Mesenchymal stem cell (in vitro differentiated cells and primary cell): Measurements from ENCODE around the gene KCNA1.

Experiments
- DNase-seq: peaks from one replicate; pipeline ENCODE4 v3.0.0-alpha.2; 2013
- H2AFZ ChIP-seq: one replicate; pipeline ENCODE4 v1.6.1; 2013; ENCODE audit warnings: low read depth, mild to moderate bottlenecking, control low read depth, inconsistent platforms, low read length, moderate library complexity
- H2AK5ac ChIP-seq: 2 replicates; pipeline ENCODE4 v1.6.1; 2013; ENCODE audit warnings: low read length, moderate library complexity, mild to moderate bottlenecking, inconsistent platforms; ENCODE audit not compliant: severe bottlenecking
- H2BK120ac ChIP-seq: one replicate; pipeline ENCODE4 v1.6.1; 2013; ENCODE audit warnings: low read depth, mild to moderate bottlenecking, inconsistent platforms, low read length, moderate library complexity
- H2BK12ac ChIP-seq, 2 experiments: one replicate each; pipeline ENCODE4 v1.6.1; 2013; ENCODE audit warnings: inconsistent platforms in 2 of 2, low read length in 2 of 2, mild to moderate bottlenecking in 2 of 2, moderate library complexity in 2 of 2, control low read depth in 1 of 2
- H2BK15ac ChIP-seq: one replicate; pipeline ENCODE4 v1.6.1; 2013; ENCODE audit warnings: mild to moderate bottlenecking, low read depth, inconsistent platforms; ENCODE audit not compliant: poor library complexity, severe bottlenecking
- H2BK5ac ChIP-seq: 2 replicates; pipeline ENCODE4 v1.6.1; 2013; ENCODE audit warnings: low read depth, mild to moderate bottlenecking, low read length, control low read depth, inconsistent platforms; ENCODE audit not compliant: poor library complexity, severe bottlenecking
- H3K14ac ChIP-seq, 2 experiments: one replicate each; pipeline ENCODE4 v1.6.1; 2013; ENCODE audit warnings: inconsistent platforms in 2 of 2, low read length in 2 of 2, control low read depth in 1 of 2, mild to moderate bottlenecking in 1 of 2, moderate library complexity in 1 of 2
- H3K18ac ChIP-seq, 2 experiments: one replicate each; pipeline ENCODE4 v1.6.1; 2013; ENCODE audit warnings: inconsistent platforms in 2 of 2, low read length in 2 of 2, control low read depth in 1 of 2, low read depth in 1 of 2, mild to moderate bottlenecking in 1 of 2
- H3K23ac ChIP-seq, 2 experiments: one replicate each; pipeline ENCODE4 v1.6.1; 2013; ENCODE audit warnings: inconsistent platforms in 2 of 2, low read length in 2 of 2, mild to moderate bottlenecking in 2 of 2, moderate library complexity in 2 of 2, control low read depth in 1 of 2
- H3K27ac ChIP-seq: 2 replicates; pipeline ENCODE4 v1.5.1; 2013; ENCODE audit warnings: mild to moderate bottlenecking, moderate library complexity, low read length, control low read depth, inconsistent platforms; ENCODE audit not compliant: poor library complexity, severe bottlenecking
- H3K27me3 ChIP-seq, 2 experiments: 2 replicates each; pipeline versions ENCODE4 v1.6.1 to v1.7.0; 2013; ENCODE audit warnings: low read length in 2 of 2, mild to moderate bottlenecking in 2 of 2, moderate library complexity in 2 of 2, control low read depth in 1 of 2, inconsistent platforms in 1 of 2; ENCODE audit not compliant: control insufficient read depth in 1 of 2, insufficient read depth in 1 of 2
- H3K36me3 ChIP-seq, 2 experiments: 2 replicates each; pipeline versions ENCODE4 v1.6.1 to v1.7.0; 2013; ENCODE audit warnings: low read length in 2 of 2, control low read depth in 1 of 2, inconsistent platforms in 1 of 2, low read depth in 1 of 2, mild to moderate bottlenecking in 1 of 2; ENCODE audit not compliant: insufficient read depth in 2 of 2, control insufficient read depth in 1 of 2
- H3K4ac ChIP-seq, 2 experiments: one replicate each; pipeline ENCODE4 v1.6.1; 2013; ENCODE audit warnings: inconsistent platforms in 2 of 2, low read length in 2 of 2, mild to moderate bottlenecking in 2 of 2, moderate library complexity in 2 of 2, control low read depth in 1 of 2, low read depth in 1 of 2
- H3K4me1 ChIP-seq: 2 replicates; pipeline ENCODE4 v1.6.1; 2013; ENCODE audit warnings: low read depth, low read length, control low read depth; ENCODE audit not compliant: control insufficient read depth, insufficient read depth
- H3K4me2 ChIP-seq: 2 replicates; pipeline ENCODE4 v1.6.1; 2013; ENCODE audit warnings: low read length, mild to moderate bottlenecking, inconsistent platforms; ENCODE audit not compliant: poor library complexity, severe bottlenecking
- H3K4me3 ChIP-seq, 2 experiments: 2 replicates each; pipeline versions ENCODE4 v1.5.1 to v1.7.0; 2013; ENCODE audit warnings: low read length in 2 of 2, mild to moderate bottlenecking in 2 of 2, control low read depth in 1 of 2, low read depth in 1 of 2; ENCODE audit not compliant: insufficient read depth in 1 of 2
- H3K79me1 ChIP-seq: replicated peaks from 2 replicates; pipeline ENCODE4 v1.6.1; 2013; ENCODE audit warnings: mild to moderate bottlenecking, control low read depth, low read length, inconsistent platforms; ENCODE audit not compliant: poor library complexity, severe bottlenecking
- H3K9ac ChIP-seq: 2 replicates; pipeline ENCODE4 v1.7.0; 2013; ENCODE audit warnings: mild to moderate bottlenecking, low read length, moderate library complexity
- H3K9me3 ChIP-seq: 2 replicates; pipeline ENCODE4 v1.7.0; 2013; ENCODE audit warnings: mild to moderate bottlenecking, low read length; ENCODE audit not compliant: control insufficient read depth
- H4K8ac ChIP-seq: one replicate; pipeline ENCODE4 v1.6.1; 2013; ENCODE audit warnings: inconsistent platforms, mild to moderate bottlenecking, low read length, moderate library complexity
- H4K91ac ChIP-seq: one replicate; pipeline ENCODE4 v1.6.1; 2013; ENCODE audit warnings: mild to moderate bottlenecking, low read length, inconsistent platforms
- WGBS: methylation state at CpG from one replicate; pipeline ENCODE4 v1.1.7; 2013; ENCODE audit warnings: mixed read lengths; 5-methylcytosine and 5-hydroxymethylcytosine counted together

Gene KCNA1

DNA sequence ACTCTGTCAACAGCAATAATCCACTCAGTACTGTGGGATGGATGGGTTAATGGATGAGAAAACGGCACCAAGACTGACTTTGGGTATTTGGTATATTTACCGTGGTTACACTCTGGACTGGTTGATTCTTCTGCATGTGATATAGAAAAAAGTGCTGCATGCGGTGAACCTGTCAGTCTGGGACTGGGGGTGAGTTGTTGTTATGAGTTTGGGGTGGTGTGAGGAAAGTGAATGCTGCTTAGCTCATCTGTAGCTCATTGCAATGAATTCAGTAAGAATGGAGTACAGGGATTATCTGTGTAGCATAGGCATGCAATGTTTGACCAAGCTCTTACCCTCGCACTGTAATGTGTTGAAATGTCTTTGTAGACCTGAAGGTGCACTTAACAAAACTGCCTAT is 6.0 kb downstream of the KCNA1 start:
- Histone ChIP-seq H2BK15ac (no peak overlapping the region), H3K79me1 (no peaks in the 10 kb centered on the region), H4K91ac (no peak overlapping the region)

DNA sequence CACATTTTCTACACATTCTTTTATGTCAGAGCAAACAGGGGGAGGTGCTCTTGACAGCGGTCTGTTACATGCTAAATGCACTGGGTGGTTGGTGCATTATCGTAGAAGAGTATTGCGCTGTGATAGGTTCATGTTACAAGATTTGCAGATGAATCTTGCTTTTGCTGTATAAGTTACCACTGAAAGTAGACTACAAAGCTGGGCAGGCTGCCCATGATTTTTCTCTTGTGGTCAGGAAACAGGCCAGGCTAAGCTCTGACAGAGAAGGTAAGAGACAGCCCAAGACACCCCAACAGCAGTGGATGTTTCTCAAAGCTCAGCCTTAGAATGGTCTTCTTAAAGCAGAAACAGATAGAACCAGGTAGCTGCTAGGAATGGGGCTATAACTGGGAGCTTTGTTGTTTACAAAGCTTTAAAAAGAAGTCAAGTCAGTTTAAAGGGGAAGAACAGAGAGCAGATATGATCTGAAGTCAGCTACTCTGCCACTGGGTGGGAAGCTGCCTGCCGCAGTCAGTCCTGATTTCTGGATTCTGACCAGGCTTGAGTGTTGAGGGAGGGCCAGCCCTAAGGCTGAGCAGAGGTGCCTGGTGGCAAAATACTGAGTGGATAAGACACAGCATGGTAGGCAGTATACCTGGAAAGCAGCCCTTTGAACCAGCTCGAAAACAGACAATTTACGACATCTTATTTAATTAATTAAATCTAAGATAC is 9.4 kb downstream of the KCNA1 start:
- no peak for DNase-seq
- no peak overlapping the region for H2AFZ ChIP-seq
- no peak overlapping the region for H4K91ac ChIP-seq
- no peaks in the 10 kb centered on the region for H3K36me3 ChIP-seq
- peaks cover 15 to 24% of the 10 kb centered on the region in 2 experiments for H3K27me3 ChIP-seq
- no peak overlapping the region for H3K27ac ChIP-seq
- no peaks in the 10 kb centered on the region for H3K9me3 ChIP-seq
- no peak overlapping the region for H2BK15ac ChIP-seq
- H3K14ac ChIP-seq, result no peak overlapping the region
- no peaks in the 10 kb centered on the region for H3K79me1 ChIP-seq
- H3K4me2 ChIP-seq, result no peak overlapping the region
- no peak overlapping the region for H2BK5ac ChIP-seq
- H2BK120ac ChIP-seq, result no peak overlapping the region
- no peak overlapping the region for H3K4ac ChIP-seq
- H3K23ac ChIP-seq, result no peak overlapping the region
- no peaks in the 10 kb centered on the region for H3K4me1 ChIP-seq
- H4K8ac ChIP-seq, result no peak overlapping the region
- H3K9ac ChIP-seq, result no peak overlapping the region
- no peak overlapping the region for H2AK5ac ChIP-seq
- H2BK12ac ChIP-seq, result no peak overlapping the region
- 91% methylated on average over 4 of the region's 6 CpGs for WGBS
- H3K4me3 ChIP-seq, result no peak overlapping the region
- no peak overlapping the region for H3K18ac ChIP-seq

More for the DNA sequence above, 6.0 kb downstream of the KCNA1 start:
- Histone ChIP-seq H3K9me3 (peaks cover 3% of the 10 kb centered on the region), H3K4me2 (no peak overlapping the region), H2BK5ac (no peak overlapping the region), H3K9ac (no peak overlapping the region), H3K18ac (no peak overlapping the region), H2BK120ac (no peak overlapping the region), H3K23ac (no peak overlapping the region), H2BK12ac (no peak overlapping the region), H3K36me3 (no peaks in the 10 kb centered on the region), H2AFZ (no peak overlapping the region), H2AK5ac (no peak overlapping the region), H3K14ac (no peak overlapping the region), H3K27me3 (peaks cover 35 to 45% of the 10 kb centered on the region in 2 experiments), H3K27ac (no peak overlapping the region), H3K4me3 (no peak overlapping the region), H4K8ac (no peak overlapping the region), H3K4me1 (peaks cover under 1% of the 10 kb centered on the region), H3K4ac (no peak overlapping the region)
- DNase-seq, result no peak
- 85% methylated on average over 3 of the region's 4 CpGs for WGBS

DNA sequence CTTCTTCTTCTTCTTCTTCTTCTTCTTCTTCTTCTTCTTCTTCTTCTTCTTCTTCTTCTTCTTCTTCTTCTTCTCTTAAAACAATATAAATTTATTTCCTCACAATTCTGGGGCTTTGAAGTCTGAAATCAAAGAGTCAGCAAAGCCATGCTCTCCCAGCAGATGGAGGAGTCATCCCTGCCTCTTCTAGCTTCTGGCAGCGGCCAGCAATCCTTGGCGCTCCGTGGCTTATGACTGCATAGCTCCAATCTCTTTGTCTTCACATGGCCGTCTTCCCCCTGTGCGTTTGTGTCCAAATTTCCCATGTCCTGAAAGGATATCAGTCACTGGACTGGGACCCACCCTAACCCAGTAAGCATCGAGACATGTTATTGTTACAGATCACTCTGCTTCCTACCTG is 22.9 kb downstream of the KCNA1 start:
- Histone ChIP-seq H2BK15ac (no peak overlapping the region), H3K27me3 (no peaks in the 10 kb centered on the region), H3K18ac (no peak overlapping the region), H3K4me2 (no peak overlapping the region), H2AK5ac (no peak overlapping the region), H3K36me3 (no peaks in the 10 kb centered on the region), H3K9ac (no peak overlapping the region), H2BK120ac (no peak overlapping the region), H3K14ac (no peak overlapping the region), H3K4me1 (no peaks in the 10 kb centered on the region), H4K91ac (no peak overlapping the region), H2BK12ac (no peak overlapping the region), H2AFZ (no peak overlapping the region), H3K4me3 (no peak overlapping the region), H3K9me3 (no peaks in the 10 kb centered on the region), H3K27ac (no peak overlapping the region), H3K79me1 (no peaks in the 10 kb centered on the region), H3K23ac (no peak overlapping the region), H2BK5ac (no peak overlapping the region), H3K4ac (no peak overlapping the region), H4K8ac (no peak overlapping the region)
- no peak for DNase-seq
- WGBS, result 84% methylated on average over 6 of the region's 6 CpGs

DNA sequence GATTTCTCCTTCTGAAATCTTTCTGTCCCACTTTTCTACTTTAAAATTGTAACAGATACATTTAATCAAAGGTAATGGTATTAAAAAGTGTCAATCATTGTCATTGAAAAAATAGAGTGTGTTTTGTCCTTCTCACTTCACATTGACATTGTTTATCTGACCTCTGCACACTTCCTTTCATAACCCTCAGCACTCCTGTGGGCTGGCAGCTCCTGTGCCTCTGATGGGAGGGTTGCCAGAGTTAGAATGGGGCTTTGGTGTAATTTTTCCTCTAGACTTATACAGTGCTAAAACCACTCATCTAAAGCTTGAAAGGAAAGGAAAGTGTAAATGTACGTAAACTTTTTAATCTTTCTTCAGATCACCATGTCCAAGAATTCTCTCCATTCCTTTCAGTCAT is 23.7 kb downstream of the KCNA1 start:
- Histone ChIP-seq H2BK15ac (no peak overlapping the region), H3K4ac (no peak overlapping the region), H3K9ac (no peak overlapping the region), H3K4me2 (no peak overlapping the region), H2AK5ac (no peak overlapping the region), H4K91ac (no peak overlapping the region), H2AFZ (no peak overlapping the region), H3K27ac (no peak overlapping the region), H3K9me3 (no peaks in the 10 kb centered on the region), H2BK12ac (no peak overlapping the region), H3K18ac (no peak overlapping the region), H3K27me3 (no peaks in the 10 kb centered on the region), H3K4me3 (no peak overlapping the region), H3K23ac (no peak overlapping the region), H3K36me3 (no peaks in the 10 kb centered on the region), H3K14ac (no peak overlapping the region), H2BK120ac (no peak overlapping the region), H4K8ac (no peak overlapping the region), H2BK5ac (no peak overlapping the region), H3K4me1 (no peaks in the 10 kb centered on the region), H3K79me1 (no peaks in the 10 kb centered on the region)
- no CpG with 5 or more reads among the region's 1 CpG for WGBS
- no peak for DNase-seq
